Measurements from ENCODE around the gene LEMD2. TPM values are rescaled to one million over a fixed set of nuclear protein-coding genes. Genes with fewer than 3 reads are reported as not detected.

The LEMD2 gene
- total RNA-seq, 4 donors from 2014 or later: 31.0 to 83.3 (median 37.6) TPM

GRCh38 chr6:33746651-33747100 lies 42.3 kb downstream of the LEMD2 start, which contains the start of gene IP6K3:
TSS of gene IP6K3 (minus strand) at chr6:33746905. CDS start at chr6:33735476, 11,429 bp downstream.
- peak within 1 kb of the TSS; percentile 80 to 90 for H3K27ac ChIP-seq
- intact Hi-C loops (cut with DNase I; ENCODE audit: low total_unique reads): no loop called here
- H3K4me1 ChIP-seq: peaks cover 9 to 14% of the 10 kb centered on the region in 2 donors

GRCh38 chr6:33746036-33746600 lies 42.8 kb downstream of the LEMD2 start:
- DNase-seq: peak; percentile 70 to 81
- TF ChIP-seq CTCF (IDR thresholded peaks at IDR 0.05) (no peak), POLR2A (IDR thresholded peaks at IDR 0.05) (no peak)
- H3K27ac ChIP-seq: peak overlapping the region; percentile 80 to 90
- H3K36me3 ChIP-seq: no peaks in the 10 kb centered on the region
- H3K27me3 ChIP-seq: no peaks in the 10 kb centered on the region
- peaks cover 9 to 11% of the 10 kb centered on the region in 2 donors for H3K4me1 ChIP-seq
- H3K4me3 ChIP-seq: peak overlapping the region in 1 of 2 donors; percentile 16
- no peaks in the 10 kb centered on the region for H3K9me3 ChIP-seq
- intact Hi-C loops (cut with DNase I; ENCODE audit: low total_unique reads): no loop called here

More at GRCh38 chr6:33746651-33747100, 42.3 kb downstream of the LEMD2 start, which contains the start of gene IP6K3:
- no peaks in the 10 kb centered on the region for H3K36me3 ChIP-seq
- no peaks in the 10 kb centered on the region for H3K9me3 ChIP-seq
- no peak for TF ChIP-seq POLR2A (IDR thresholded peaks at IDR 0.05)
- no peak for TF ChIP-seq CTCF (IDR thresholded peaks at IDR 0.05)
- peak within 1 kb of the TSS in 1 of 2 donors; percentile 16 for H3K4me3 ChIP-seq
- peak; percentile 37 to 47 for DNase-seq
- no peaks in the 10 kb centered on the region for H3K27me3 ChIP-seq

- H3K9me3 ChIP-seq: no peaks in the 10 kb centered on the region
- H3K27ac ChIP-seq: peak overlapping the region; percentile 80 to 90
- H3K4me1 ChIP-seq: peaks cover 9 to 11% of the 10 kb centered on the region in 2 donors
- no peaks in the 10 kb centered on the region for H3K27me3 ChIP-seq
- no peak for DNase-seq
- TF ChIP-seq CTCF (IDR thresholded peaks at IDR 0.05) (no peak), POLR2A (IDR thresholded peaks at IDR 0.05) (no peak)
- no peaks in the 10 kb centered on the region for H3K36me3 ChIP-seq
- no peak overlapping the region for H3K4me3 ChIP-seq
- intact Hi-C loops (cut with DNase I; ENCODE audit: low total_unique reads): no loop called here
Observed at GRCh38 chr6:33745548-33745947, 43.4 kb downstream of the LEMD2 start.

- peak; percentile 40 to 58 for DNase-seq
- intact Hi-C loops (cut with DNase I; ENCODE audit: low total_unique reads): no loop called here
- Histone ChIP-seq H3K4me3 (no peak overlapping the region), H3K36me3 (no peaks in the 10 kb centered on the region), H3K4me1 (peaks cover 9 to 11% of the 10 kb centered on the region in 2 donors), H3K27me3 (no peaks in the 10 kb centered on the region), H3K9me3 (no peaks in the 10 kb centered on the region), H3K27ac (peak overlapping the region; percentile 80 to 90)
- no peak for TF ChIP-seq CTCF (IDR thresholded peaks at IDR 0.05)
- TF ChIP-seq POLR2A (IDR thresholded peaks at IDR 0.05): no peak
Observed at GRCh38 chr6:33744895-33745546, 43.9 kb downstream of the LEMD2 start.
